GM19351 (cell line): ENCODE data around the gene TCOF1.

Experiments
- ATAC-seq: cut with Tn5 transposase; IDR thresholded peaks from one replicate; pipeline ENCODE4 v1.9.1; 2021; ENCODE audit warnings: mild to moderate bottlenecking, moderate library complexity; ENCODE audit not compliant: unreplicated experiment

TCOF1 gene

DNA sequence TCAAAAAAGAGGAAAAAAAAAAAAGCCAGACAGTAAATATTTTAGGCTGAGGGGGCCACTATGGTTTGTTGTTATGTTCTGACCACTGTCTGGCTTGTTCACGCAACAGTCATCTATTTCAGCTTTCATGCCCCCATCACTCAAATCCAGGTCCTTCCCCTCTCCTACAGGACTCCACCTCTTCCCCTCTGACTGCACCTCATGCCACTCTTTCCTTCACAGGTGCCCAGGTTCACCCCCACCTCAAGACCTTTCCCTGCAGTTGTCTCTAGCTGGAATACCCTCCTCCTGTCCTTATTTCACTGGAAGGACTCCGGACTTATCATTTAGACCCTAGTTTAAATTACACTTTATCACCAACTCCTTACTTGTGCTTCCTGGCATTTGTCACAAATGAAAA is 88.6 kb downstream of the TCOF1 start:
- ATAC-seq: no peak

DNA sequence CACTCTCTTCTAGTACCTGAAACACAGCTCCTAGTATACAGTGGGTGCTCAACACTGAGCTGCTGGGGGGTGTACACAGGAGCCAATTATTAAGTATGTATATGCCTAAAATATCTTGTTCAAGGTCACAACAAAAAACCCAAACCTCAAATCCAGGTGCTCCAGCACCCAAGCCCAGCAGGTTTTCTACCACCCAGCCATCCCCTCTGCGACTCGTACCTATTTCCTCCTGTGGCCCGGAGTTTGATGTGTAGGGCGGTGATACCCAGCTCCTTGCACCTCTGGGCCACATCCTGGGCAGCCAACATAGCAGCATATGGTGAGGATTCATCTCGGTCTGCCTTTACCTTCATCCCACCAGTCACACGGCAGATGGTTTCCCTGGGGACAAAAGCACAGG is 89.1 kb downstream of the TCOF1 start:
- ATAC-seq: no peak

DNA sequence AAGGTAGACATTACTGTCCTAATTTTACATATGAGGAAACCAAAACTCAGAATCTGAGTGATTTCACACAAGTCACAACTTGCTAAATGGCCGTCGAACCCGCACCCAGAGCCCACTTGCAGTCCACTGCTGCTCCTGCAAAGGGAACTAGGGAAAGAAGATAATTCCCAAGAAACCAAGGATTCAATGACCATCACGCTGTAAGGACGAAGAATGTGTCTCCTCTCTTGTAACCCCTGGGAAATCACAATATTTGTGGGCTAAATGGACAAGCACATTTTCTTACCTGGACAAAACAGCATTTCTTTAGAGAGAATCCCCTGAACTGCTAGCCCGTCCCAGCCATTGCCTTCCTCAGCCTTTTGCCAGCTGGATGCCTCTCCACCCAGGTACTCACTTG is 89.7 kb downstream of the TCOF1 start:
- ATAC-seq: no peak

DNA sequence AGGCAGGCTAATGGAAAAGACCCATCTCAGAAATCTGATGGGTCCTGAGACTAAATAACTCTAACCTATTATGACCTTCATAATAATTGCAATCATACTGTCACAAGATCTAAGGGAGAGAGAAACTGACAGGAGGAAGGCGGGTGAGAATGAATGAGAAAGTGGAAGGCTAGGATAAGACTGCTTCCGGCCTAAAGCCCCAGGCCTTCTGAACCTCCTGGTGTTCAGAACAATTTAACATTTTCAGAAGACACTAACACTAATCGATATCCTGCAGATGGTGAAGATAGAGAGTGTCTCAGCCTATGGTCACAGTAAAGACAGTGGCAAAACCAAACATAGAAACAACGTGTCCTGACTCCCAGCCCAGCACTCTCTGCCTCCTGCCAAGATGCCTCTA is 90.8 kb downstream of the TCOF1 start:
- no peak for ATAC-seq

DNA sequence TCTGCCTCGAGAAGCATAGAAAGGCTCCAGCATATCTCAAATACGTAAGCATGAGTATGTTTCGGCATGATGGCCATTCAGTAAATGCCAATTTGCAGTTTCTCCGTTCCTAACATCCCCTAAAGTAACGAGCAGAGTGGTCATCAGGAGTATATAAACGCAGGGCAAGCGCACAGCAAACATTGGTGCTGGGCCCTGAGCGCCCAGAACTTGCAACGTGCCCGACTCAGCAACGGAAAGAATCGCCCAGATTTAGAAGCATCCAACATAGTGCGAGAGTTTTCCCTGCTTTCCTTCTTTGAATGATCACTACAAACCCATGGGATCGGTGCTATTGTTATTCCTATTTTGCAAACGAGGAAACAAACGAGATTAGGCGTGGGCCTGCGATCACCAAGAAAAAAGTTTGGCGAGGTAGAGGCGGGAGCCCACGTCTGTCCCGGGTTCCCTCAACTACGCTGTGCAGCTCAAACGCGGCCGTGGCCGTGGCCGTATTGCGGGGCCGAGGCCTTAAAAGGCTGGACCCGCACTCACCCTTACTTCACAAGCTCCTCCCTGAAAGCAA is 91.5 kb downstream of the TCOF1 start:
- peak; percentile 31 for ATAC-seq
